Measurements from ENCODE around the gene NLGN1.

Gene NLGN1

GRCh38 chr3:173398111-173398479 is 551 bp downstream of the NLGN1 start:
- Histone ChIP-seq H3K9ac (ENCODE audit: low read length) (peak overlapping the region; percentile 67), H3K9me3 (ENCODE audit: low read length) (no peaks in the 10 kb centered on the region), H3K4me1 (ENCODE audit: insufficient read depth, low read length) (peaks cover 16% of the 10 kb centered on the region), H3K27me3 (ENCODE audit: control insufficient read depth in 1 of 2, insufficient read depth in 2 of 2, low read length in 2 of 2) (peaks cover 0 to 4% of the 10 kb centered on the region in 2 donors), H3K4me3 (ENCODE audit: low read depth in 1 of 2, low read length in 2 of 2) (peak overlapping the region; percentile 67 to 86), H3K27ac (ENCODE audit: low read depth, low read length) (peak overlapping the region; percentile 59), H3K36me3 (ENCODE audit: insufficient read depth, low read length) (no peaks in the 10 kb centered on the region)

GRCh38 chr3:173399044-173399443 is 1.5 kb downstream of the NLGN1 start:
- H3K9me3 ChIP-seq (ENCODE audit: low read length): no peaks in the 10 kb centered on the region
- H3K9ac ChIP-seq (ENCODE audit: low read length): no peak overlapping the region
- peak overlapping the region in 1 of 2 donors; percentile 67 for H3K4me3 ChIP-seq (ENCODE audit: low read depth in 1 of 2, low read length in 2 of 2)
- H3K4me1 ChIP-seq (ENCODE audit: insufficient read depth, low read length): peaks cover 16% of the 10 kb centered on the region
- no peak overlapping the region for H3K27ac ChIP-seq (ENCODE audit: low read depth, low read length)
- peaks cover 0 to 4% of the 10 kb centered on the region in 2 donors for H3K27me3 ChIP-seq (ENCODE audit: control insufficient read depth in 1 of 2, insufficient read depth in 2 of 2, low read length in 2 of 2)
- H3K36me3 ChIP-seq (ENCODE audit: insufficient read depth, low read length): no peaks in the 10 kb centered on the region

- Histone ChIP-seq H3K9me3 (ENCODE audit: low read length) (no peaks in the 10 kb centered on the region), H3K27me3 (ENCODE audit: control insufficient read depth in 1 of 2, insufficient read depth in 2 of 2, low read length in 2 of 2) (peaks cover 0 to 4% of the 10 kb centered on the region in 2 donors), H3K4me1 (ENCODE audit: insufficient read depth, low read length) (peaks cover 8% of the 10 kb centered on the region), H3K27ac (ENCODE audit: low read depth, low read length) (no peak overlapping the region), H3K4me3 (ENCODE audit: low read depth in 1 of 2, low read length in 2 of 2) (no peak overlapping the region), H3K9ac (ENCODE audit: low read length) (no peak overlapping the region), H3K36me3 (ENCODE audit: insufficient read depth, low read length) (no peaks in the 10 kb centered on the region)
Observed at GRCh38 chr3:173401369-173401768, 3.8 kb downstream of the NLGN1 start.

GRCh38 chr3:173402656-173403055 is 5.1 kb downstream of the NLGN1 start:
- no peaks in the 10 kb centered on the region for H3K9me3 ChIP-seq (ENCODE audit: low read length)
- no peaks in the 10 kb centered on the region for H3K36me3 ChIP-seq (ENCODE audit: insufficient read depth, low read length)
- peaks cover 8% of the 10 kb centered on the region for H3K4me1 ChIP-seq (ENCODE audit: insufficient read depth, low read length)
- peaks cover 0 to 4% of the 10 kb centered on the region in 2 donors for H3K27me3 ChIP-seq (ENCODE audit: control insufficient read depth in 1 of 2, insufficient read depth in 2 of 2, low read length in 2 of 2)
- H3K9ac ChIP-seq (ENCODE audit: low read length): no peak overlapping the region
- H3K27ac ChIP-seq (ENCODE audit: low read depth, low read length): no peak overlapping the region
- no peak overlapping the region for H3K4me3 ChIP-seq (ENCODE audit: low read depth in 1 of 2, low read length in 2 of 2)

GRCh38 chr3:173403376-173403775 is 5.8 kb downstream of the NLGN1 start:
- Histone ChIP-seq H3K36me3 (ENCODE audit: insufficient read depth, low read length) (no peaks in the 10 kb centered on the region), H3K9me3 (ENCODE audit: low read length) (no peaks in the 10 kb centered on the region), H3K27ac (ENCODE audit: low read depth, low read length) (no peak overlapping the region), H3K9ac (ENCODE audit: low read length) (no peak overlapping the region), H3K4me3 (ENCODE audit: low read depth in 1 of 2, low read length in 2 of 2) (no peak overlapping the region), H3K27me3 (ENCODE audit: control insufficient read depth in 1 of 2, insufficient read depth in 2 of 2, low read length in 2 of 2) (peaks cover 0 to 2% of the 10 kb centered on the region in 2 donors), H3K4me1 (ENCODE audit: insufficient read depth, low read length) (peaks cover 5% of the 10 kb centered on the region)

- H3K4me3 ChIP-seq (ENCODE audit: low read depth in 1 of 2, low read length in 2 of 2): no peak overlapping the region
- no peaks in the 10 kb centered on the region for H3K27me3 ChIP-seq (ENCODE audit: control insufficient read depth in 1 of 2, insufficient read depth in 2 of 2, low read length in 2 of 2)
- H3K36me3 ChIP-seq (ENCODE audit: insufficient read depth, low read length): no peaks in the 10 kb centered on the region
- H3K4me1 ChIP-seq (ENCODE audit: insufficient read depth, low read length): no peaks in the 10 kb centered on the region
- no peak overlapping the region for H3K27ac ChIP-seq (ENCODE audit: low read depth, low read length)
- no peaks in the 10 kb centered on the region for H3K9me3 ChIP-seq (ENCODE audit: low read length)
- H3K9ac ChIP-seq (ENCODE audit: low read length): no peak overlapping the region
Observed at GRCh38 chr3:173404156-173404555, 6.6 kb downstream of the NLGN1 start.

GRCh38 chr3:173410436-173410835 is 12.9 kb downstream of the NLGN1 start:
- no peak overlapping the region for H3K9ac ChIP-seq (ENCODE audit: low read length)
- H3K27me3 ChIP-seq (ENCODE audit: control insufficient read depth in 1 of 2, insufficient read depth in 2 of 2, low read length in 2 of 2): no peaks in the 10 kb centered on the region
- no peak overlapping the region for H3K27ac ChIP-seq (ENCODE audit: low read depth, low read length)
- H3K9me3 ChIP-seq (ENCODE audit: low read length): no peaks in the 10 kb centered on the region
- H3K4me1 ChIP-seq (ENCODE audit: insufficient read depth, low read length): peaks cover 12% of the 10 kb centered on the region
- H3K36me3 ChIP-seq (ENCODE audit: insufficient read depth, low read length): no peaks in the 10 kb centered on the region
- H3K4me3 ChIP-seq (ENCODE audit: low read depth in 1 of 2, low read length in 2 of 2): no peak overlapping the region

- H3K36me3 ChIP-seq (ENCODE audit: insufficient read depth, low read length): no peaks in the 10 kb centered on the region
- H3K9ac ChIP-seq (ENCODE audit: low read length): no peak overlapping the region
- H3K9me3 ChIP-seq (ENCODE audit: low read length): no peaks in the 10 kb centered on the region
- no peak overlapping the region for H3K27ac ChIP-seq (ENCODE audit: low read depth, low read length)
- H3K4me3 ChIP-seq (ENCODE audit: low read depth in 1 of 2, low read length in 2 of 2): no peak overlapping the region
- H3K27me3 ChIP-seq (ENCODE audit: control insufficient read depth in 1 of 2, insufficient read depth in 2 of 2, low read length in 2 of 2): no peaks in the 10 kb centered on the region
- peaks cover 12% of the 10 kb centered on the region for H3K4me1 ChIP-seq (ENCODE audit: insufficient read depth, low read length)
Observed at GRCh38 chr3:173410849-173411248, 13.3 kb downstream of the NLGN1 start.

GRCh38 chr3:173411375-173411973 is 13.9 kb downstream of the NLGN1 start:
- H3K9me3 ChIP-seq (ENCODE audit: low read length): no peaks in the 10 kb centered on the region
- peaks cover 12% of the 10 kb centered on the region for H3K4me1 ChIP-seq (ENCODE audit: insufficient read depth, low read length)
- no peak overlapping the region for H3K27ac ChIP-seq (ENCODE audit: low read depth, low read length)
- H3K36me3 ChIP-seq (ENCODE audit: insufficient read depth, low read length): no peaks in the 10 kb centered on the region
- H3K4me3 ChIP-seq (ENCODE audit: low read depth in 1 of 2, low read length in 2 of 2): no peak overlapping the region
- H3K27me3 ChIP-seq (ENCODE audit: control insufficient read depth in 1 of 2, insufficient read depth in 2 of 2, low read length in 2 of 2): no peaks in the 10 kb centered on the region
- no peak overlapping the region for H3K9ac ChIP-seq (ENCODE audit: low read length)

- H3K9ac ChIP-seq (ENCODE audit: low read length): no peak overlapping the region
- H3K27ac ChIP-seq (ENCODE audit: low read depth, low read length): no peak overlapping the region
- H3K4me1 ChIP-seq (ENCODE audit: insufficient read depth, low read length): peaks cover 8% of the 10 kb centered on the region
- no peaks in the 10 kb centered on the region for H3K9me3 ChIP-seq (ENCODE audit: low read length)
- H3K27me3 ChIP-seq (ENCODE audit: control insufficient read depth in 1 of 2, insufficient read depth in 2 of 2, low read length in 2 of 2): no peaks in the 10 kb centered on the region
- no peak overlapping the region for H3K4me3 ChIP-seq (ENCODE audit: low read depth in 1 of 2, low read length in 2 of 2)
- no peaks in the 10 kb centered on the region for H3K36me3 ChIP-seq (ENCODE audit: insufficient read depth, low read length)
Observed at GRCh38 chr3:173416070-173416469, 18.5 kb downstream of the NLGN1 start.

GRCh38 chr3:173429076-173429475 is 31.5 kb downstream of the NLGN1 start:
- H3K4me3 ChIP-seq (ENCODE audit: low read depth in 1 of 2, low read length in 2 of 2): no peak overlapping the region
- no peaks in the 10 kb centered on the region for H3K36me3 ChIP-seq (ENCODE audit: insufficient read depth, low read length)
- no peak overlapping the region for H3K9ac ChIP-seq (ENCODE audit: low read length)
- H3K9me3 ChIP-seq (ENCODE audit: low read length): no peaks in the 10 kb centered on the region
- H3K4me1 ChIP-seq (ENCODE audit: insufficient read depth, low read length): no peaks in the 10 kb centered on the region
- no peak overlapping the region for H3K27ac ChIP-seq (ENCODE audit: low read depth, low read length)
- H3K27me3 ChIP-seq (ENCODE audit: control insufficient read depth in 1 of 2, insufficient read depth in 2 of 2, low read length in 2 of 2): no peaks in the 10 kb centered on the region

- H3K4me1 ChIP-seq (ENCODE audit: insufficient read depth, low read length): no peaks in the 10 kb centered on the region
- no peak overlapping the region for H3K4me3 ChIP-seq (ENCODE audit: low read depth in 1 of 2, low read length in 2 of 2)
- H3K27me3 ChIP-seq (ENCODE audit: control insufficient read depth in 1 of 2, insufficient read depth in 2 of 2, low read length in 2 of 2): no peaks in the 10 kb centered on the region
- H3K36me3 ChIP-seq (ENCODE audit: insufficient read depth, low read length): no peaks in the 10 kb centered on the region
- no peak overlapping the region for H3K27ac ChIP-seq (ENCODE audit: low read depth, low read length)
- no peak overlapping the region for H3K9ac ChIP-seq (ENCODE audit: low read length)
- no peaks in the 10 kb centered on the region for H3K9me3 ChIP-seq (ENCODE audit: low read length)
Observed at GRCh38 chr3:173429527-173429926, 32.0 kb downstream of the NLGN1 start.

Data from muscle layer of colon (tissue), 2 donors.